ENCODE data around the gene IRX2. TPM values are rescaled to one million over a fixed set of nuclear protein-coding genes. Genes with fewer than 3 reads are reported as not detected.

IRX2 gene
- total and polyA plus RNA-seq, 2 of the 8 experiments (the other 6 are each of a cell fraction or from before 2014, with no cell fraction given) = 23.4 to 40.4 TPM

DNA sequence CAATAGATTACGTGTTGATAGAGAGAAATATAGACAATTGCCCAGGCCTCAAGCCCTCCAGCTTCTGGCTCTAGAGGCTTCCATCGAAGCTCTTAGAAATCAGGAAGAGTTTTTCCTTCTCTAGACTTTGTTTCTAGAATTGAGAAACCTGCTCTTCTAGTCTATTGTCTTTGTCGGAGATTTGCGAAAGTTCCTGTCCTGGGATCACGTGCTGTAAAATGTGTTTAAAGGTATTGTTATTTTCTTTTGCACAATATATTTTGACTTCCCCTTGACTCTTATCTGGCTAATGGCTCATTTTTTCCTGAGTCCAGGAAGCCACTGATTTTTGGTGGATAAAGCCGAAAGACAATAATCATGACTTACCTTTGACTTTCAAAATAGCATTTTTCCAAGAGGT, 32.1 kb downstream of the IRX2 start:
- no peak overlapping the region for H4K5ac ChIP-seq (ENCODE audit: insufficient read length, low read depth, low read length)
- no peak overlapping the region for H3K23ac ChIP-seq (ENCODE audit: insufficient read length)
- H3K23me2 ChIP-seq (ENCODE audit: low read depth, low read length) = no peaks in the 10 kb centered on the region
- FAIRE-seq (no peak), DNase-seq (ENCODE audit: low read depth in 1 of 2, low spot score in 2 of 2) (no peak)
- peaks cover 0 to 3% (median 0%) of the 10 kb centered on the region in 4 experiments; a peak in 1 of 7 replicates for H3K27me3 ChIP-seq (replicated peaks in 1 of 4; ENCODE audit: control insufficient read depth in 3 of 4, extremely low read depth in 1 of 4, insufficient read depth in 3 of 4, low read length in 3 of 4)
- no peak overlapping the region for H2AFZ ChIP-seq (ENCODE audit: low read length)
- TF ChIP-seq EP300 (IDR thresholded peaks at IDR 0.05; ENCODE audit: borderline replicate concordance in 1 of 2, low read depth in 2 of 2, low read length in 2 of 2) (no peak), RAD21 (IDR thresholded peaks at IDR 0.05 in 1 of 2, conservative IDR thresholded peaks at IDR 0.05 in 1 of 2; ENCODE audit: low read depth in 2 of 2, low read length in 2 of 2) (no peak)
- no peak overlapping the region for H2AK5ac ChIP-seq (ENCODE audit: low read depth, low read length)
- no peak overlapping the region for H3K14ac ChIP-seq (ENCODE audit: insufficient read length)
- no peaks in the 10 kb centered on the region for H4K20me1 ChIP-seq (replicated peaks in 1 of 2; ENCODE audit: control insufficient read depth in 1 of 2, insufficient read depth in 2 of 2, low read length in 2 of 2)
- no peak overlapping the region for H3K4me3 ChIP-seq (ENCODE audit: extremely low read depth in 1 of 4, insufficient read depth in 2 of 4, low read depth in 3 of 4, low read length in 4 of 4)
- H3K79me1 ChIP-seq (ENCODE audit: low read depth, low read length) = no peaks in the 10 kb centered on the region
- no peak overlapping the region for H3K4me2 ChIP-seq (ENCODE audit: insufficient read depth in 1 of 2, low read depth in 2 of 2, low read length in 2 of 2)
- no peak overlapping the region for H3K27ac ChIP-seq (ENCODE audit: low read depth, low read length)
- no peak overlapping the region for H2BK5ac ChIP-seq (ENCODE audit: low read depth, low read length)
- no peak overlapping the region for H3K18ac ChIP-seq (ENCODE audit: extremely low read depth, low read length)
- no peak overlapping the region for H2BK120ac ChIP-seq (replicated peaks; ENCODE audit: low read depth, low read length)
- no peak overlapping the region for H2BK20ac ChIP-seq (ENCODE audit: low read length)
- no peak overlapping the region for H4K8ac ChIP-seq (ENCODE audit: extremely low read depth, insufficient read depth, low read length)
- no peak overlapping the region for H3K4ac ChIP-seq (replicated peaks; ENCODE audit: insufficient read length, low read depth, low read length)
- H2BK12ac ChIP-seq (ENCODE audit: low read depth, low read length) = no peak overlapping the region
- H4K91ac ChIP-seq (replicated peaks; ENCODE audit: insufficient read length, low read length) = no peak overlapping the region
- CTCF ChIA-PET (ENCODE audit: partially characterized antibody) = no interaction called here
- H3K9ac ChIP-seq (replicated peaks in 1 of 4; ENCODE audit: extremely low read depth in 1 of 4, low read depth in 3 of 4, low read length in 3 of 4) = no peak overlapping the region
- POLR2A ChIA-PET (ENCODE audit: partially characterized antibody) = no interaction called here
- WGBS, 2 experiments (ENCODE audit: extremely low coverage in 1 of 2, insufficient coverage in 1 of 2, insufficient read length in 1 of 2, insufficient replicate concordance in 2 of 2, low coverage in 1 of 2, low lambda C conversion rate in 2 of 2, missing lambda C conversion rate in 1 of 2) = 88% methylated on average over 6 of the region's 6 CpGs; no CpG with 5 or more reads in 1 of the 2 experiments
- no peaks in the 10 kb centered on the region; a peak in 1 of 7 replicates for H3K4me1 ChIP-seq (replicated peaks in 1 of 4; ENCODE audit: control insufficient read depth in 3 of 4, insufficient read depth in 4 of 4, low read length in 3 of 4)
- no peaks in the 10 kb centered on the region for H3K79me2 ChIP-seq (ENCODE audit: control insufficient read depth in 1 of 2, insufficient read depth in 2 of 2, low read length in 2 of 2)
- H3K36me3 ChIP-seq (ENCODE audit: control insufficient read depth in 2 of 4, insufficient read depth in 4 of 4, low read length in 3 of 4) = no peaks in the 10 kb centered on the region
- no peak overlapping the region for H2BK15ac ChIP-seq (ENCODE audit: low read length)
- H3K56ac ChIP-seq (replicated peaks; ENCODE audit: insufficient read length, low read depth, low read length) = no peak overlapping the region
- H3K9me3 ChIP-seq (ENCODE audit: insufficient read depth in 2 of 2, low read depth in 1 of 2, low read length in 1 of 2) = no peaks in the 10 kb centered on the region
